Lower lobe of right lung (tissue), 2 donors: ENCODE data around the gene PHF14. TPM values are rescaled to one million over a fixed set of nuclear protein-coding genes. Genes with fewer than 3 reads are reported as not detected.
"Not testable (repeated sequence)": the region's sequence is repeated elsewhere in the genome, so short reads cannot be mapped to it uniquely, and the experiment has no call there.

Source experiments
- ATAC-seq, 2 donors: fragments of 200-7000 bp; cut with Tn5 transposase; one replicate each; pipeline ENCODE4 v1.9.1; 2020 to 2022; ENCODE audit warnings: mild to moderate bottlenecking in 2 of 2, moderate library complexity in 2 of 2
- DNase-seq: peaks from one replicate; pipeline ENCODE4 v3.0.0-alpha.2; 2020
- H3K27ac ChIP-seq: fragments of 200-600 bp; one replicate; pipeline ENCODE4 v1.8.0; 2022
- H3K27me3 ChIP-seq: fragments of 200-600 bp; one replicate; pipeline ENCODE4 v1.8.0; 2022; ENCODE audit warnings: low read depth
- H3K36me3 ChIP-seq: fragments of 200-600 bp; one replicate; pipeline ENCODE4 v1.8.0; 2022; ENCODE audit warnings: mild to moderate bottlenecking
- H3K4me1 ChIP-seq: fragments of 200-600 bp; one replicate; pipeline ENCODE4 v1.8.0; 2022
- H3K4me3 ChIP-seq: fragments of 200-600 bp; one replicate; pipeline ENCODE4 v1.8.0; 2022; ENCODE audit warnings: mild to moderate bottlenecking
- H3K9me3 ChIP-seq: fragments of 200-600 bp; one replicate; pipeline ENCODE4 v1.8.0; 2022
- CTCF ChIP-seq: fragments of 200-600 bp; IDR thresholded peaks from one replicate; pipeline ENCODE4 v1.8.0; 2022; ENCODE audit warnings: antibody characterized with exemption, mild to moderate bottlenecking
- intact Hi-C: fragments of 100-400 bp; cut with DNase I; formaldehyde crosslinking; loops from one replicate; pipeline ENCODE4 v1.11.0; 2022
- total RNA-seq: library from RNA; stranded (reverse); fragmentation: NEBNext Ultra II Directional; extraction: Animal tissue kit (Norgen Biotek cat#: 25700); gene quantifications from one replicate; pipeline ENCODE4 v1.2.1, GENCODE V29; 2021
- donor health status: DM: no; HTN: yes; CAD: no; lungs with severe emphysema.

The PHF14 gene
- total RNA-seq, 1 donor from 2014 or later, result 27.9 TPM

DNA sequence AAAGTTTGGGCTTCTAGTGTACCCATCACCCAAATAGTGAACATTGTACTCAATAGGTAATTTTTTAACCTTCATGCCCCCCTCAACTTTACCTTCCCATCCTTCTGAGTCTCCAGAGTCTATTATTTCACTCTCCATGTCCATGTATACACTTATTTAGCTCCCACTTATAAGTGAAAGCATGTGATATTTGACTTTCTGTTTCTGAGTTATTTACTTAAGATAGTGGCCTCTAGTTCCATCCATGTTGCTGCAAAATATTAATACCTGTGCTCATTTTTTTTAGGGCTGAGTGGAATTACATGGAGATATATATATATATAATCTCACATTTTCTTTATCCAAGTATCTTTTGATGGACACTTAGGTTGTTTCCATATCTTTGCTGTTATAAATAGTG lies 21.1 kb upstream of the PHF14 start:
- H3K9me3 ChIP-seq, result no peaks in the 10 kb centered on the region
- H3K4me3 ChIP-seq, result no peak overlapping the region
- H3K36me3 ChIP-seq, result no peaks in the 10 kb centered on the region
- no peak for DNase-seq
- no peaks in the 10 kb centered on the region for H3K4me1 ChIP-seq
- peak in 1 of 2 donors; percentile 55 for ATAC-seq
- TF ChIP-seq CTCF, result no peak
- no peak overlapping the region for H3K27ac ChIP-seq
- intact Hi-C loops, result no loop called here
- no peaks in the 10 kb centered on the region for H3K27me3 ChIP-seq

DNA sequence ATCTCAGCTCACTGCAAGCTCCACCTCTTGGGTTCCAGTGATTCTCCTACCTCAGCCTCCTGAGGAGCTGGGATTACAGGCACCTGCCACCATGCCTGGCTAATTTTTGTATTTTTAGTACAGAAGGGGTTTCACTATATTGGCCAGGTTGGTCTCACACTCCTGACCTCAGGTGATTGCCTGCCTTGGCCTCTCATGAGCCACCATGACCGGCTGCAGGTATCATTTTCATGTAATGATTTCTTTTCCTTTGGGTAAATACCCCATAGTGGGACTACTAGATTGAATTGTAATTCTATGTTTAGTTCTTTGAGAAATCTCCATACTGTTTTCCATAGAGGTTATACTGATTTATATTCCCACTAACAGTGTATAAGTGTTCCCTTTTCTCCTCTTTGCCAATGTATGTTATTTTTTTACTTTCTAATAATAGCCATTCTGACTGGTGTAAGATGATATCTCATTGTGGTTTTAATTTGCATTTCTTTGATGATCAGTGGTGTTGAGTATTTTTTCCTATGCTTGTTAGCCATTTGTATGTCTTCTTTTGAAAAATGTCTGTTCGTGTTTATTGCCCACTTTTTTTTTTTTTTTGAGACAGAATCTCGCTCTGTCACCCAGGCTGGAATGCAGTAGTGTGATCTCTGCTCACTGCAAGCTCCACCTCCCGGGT lies 20.5 kb upstream of the PHF14 start:
- H3K4me1 ChIP-seq, intact Hi-C loops, H3K27ac ChIP-seq, ATAC-seq, H3K9me3 ChIP-seq, H3K4me3 ChIP-seq, H3K27me3 ChIP-seq, DNase-seq, H3K36me3 ChIP-seq: not testable (repeated sequence)

DNA sequence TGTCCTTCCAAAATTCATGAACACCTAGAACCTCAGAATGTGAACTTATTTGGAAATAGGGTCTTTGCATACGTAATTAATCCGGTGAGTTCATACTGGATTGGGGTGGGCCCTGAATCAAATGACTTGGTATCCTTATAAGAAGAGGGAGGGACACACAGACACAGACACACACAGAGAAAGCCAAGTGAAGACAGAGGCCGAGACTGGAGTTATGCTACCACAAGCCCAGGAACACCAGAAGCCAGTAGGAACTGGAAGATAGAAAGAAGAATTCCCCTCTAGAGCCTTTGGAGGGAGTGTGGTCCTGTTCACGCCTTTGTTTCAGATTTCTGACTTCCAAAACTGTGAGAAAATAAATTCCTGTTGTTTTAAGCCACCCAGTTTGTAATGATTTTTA lies 17.1 kb upstream of the PHF14 start:
- no peak for ATAC-seq
- Histone ChIP-seq H3K4me3 (no peak overlapping the region), H3K27ac (no peak overlapping the region), H3K36me3 (no peaks in the 10 kb centered on the region), H3K9me3 (no peaks in the 10 kb centered on the region), H3K27me3 (no peaks in the 10 kb centered on the region), H3K4me1 (no peaks in the 10 kb centered on the region)
- DNase-seq, result no peak
- TF ChIP-seq CTCF, result no peak
- intact Hi-C loops, result no loop called here

DNA sequence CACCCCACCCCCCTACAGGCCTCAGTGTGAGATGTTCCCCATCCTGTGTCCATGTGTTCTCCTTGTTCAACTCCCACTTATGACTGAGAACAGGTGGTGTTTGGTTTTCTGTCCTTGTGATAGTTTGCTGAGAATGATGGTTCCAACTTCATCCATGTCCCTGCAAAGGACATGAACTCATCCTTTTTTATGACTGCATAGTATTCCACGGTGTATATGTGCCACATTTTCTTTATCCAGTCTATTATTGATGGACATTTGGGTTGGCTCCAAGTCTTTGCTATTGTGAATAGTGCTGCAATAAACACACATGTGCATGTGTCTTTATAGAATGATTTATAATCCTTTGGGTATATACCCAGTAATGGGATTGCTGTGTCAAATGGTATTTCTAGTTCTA lies 13.4 kb upstream of the PHF14 start:
- H3K4me3 ChIP-seq, H3K36me3 ChIP-seq, H3K4me1 ChIP-seq, DNase-seq, H3K27ac ChIP-seq, H3K9me3 ChIP-seq, intact Hi-C loops, H3K27me3 ChIP-seq, ATAC-seq: not testable (repeated sequence)

- H3K27me3 ChIP-seq, H3K9me3 ChIP-seq, DNase-seq, H3K4me1 ChIP-seq, H3K36me3 ChIP-seq, ATAC-seq, H3K27ac ChIP-seq, intact Hi-C loops, H3K4me3 ChIP-seq: not testable (repeated sequence)
These were observed 8.7 kb upstream of the PHF14 start for GRCh38 chr7:10965016-10965415.

GRCh38 chr7:10972174-10972573 lies 1.5 kb upstream of the PHF14 start:
- no peak overlapping the region for H3K27ac ChIP-seq
- intact Hi-C loops, result no loop called here
- H3K9me3 ChIP-seq, result no peaks in the 10 kb centered on the region
- no peak for ATAC-seq
- no peak for DNase-seq
- H3K36me3 ChIP-seq, result peaks cover 8% of the 10 kb centered on the region
- H3K4me1 ChIP-seq, result peaks cover 12% of the 10 kb centered on the region
- no peak overlapping the region for H3K4me3 ChIP-seq
- no peaks in the 10 kb centered on the region for H3K27me3 ChIP-seq
- TF ChIP-seq CTCF, result no peak

DNA sequence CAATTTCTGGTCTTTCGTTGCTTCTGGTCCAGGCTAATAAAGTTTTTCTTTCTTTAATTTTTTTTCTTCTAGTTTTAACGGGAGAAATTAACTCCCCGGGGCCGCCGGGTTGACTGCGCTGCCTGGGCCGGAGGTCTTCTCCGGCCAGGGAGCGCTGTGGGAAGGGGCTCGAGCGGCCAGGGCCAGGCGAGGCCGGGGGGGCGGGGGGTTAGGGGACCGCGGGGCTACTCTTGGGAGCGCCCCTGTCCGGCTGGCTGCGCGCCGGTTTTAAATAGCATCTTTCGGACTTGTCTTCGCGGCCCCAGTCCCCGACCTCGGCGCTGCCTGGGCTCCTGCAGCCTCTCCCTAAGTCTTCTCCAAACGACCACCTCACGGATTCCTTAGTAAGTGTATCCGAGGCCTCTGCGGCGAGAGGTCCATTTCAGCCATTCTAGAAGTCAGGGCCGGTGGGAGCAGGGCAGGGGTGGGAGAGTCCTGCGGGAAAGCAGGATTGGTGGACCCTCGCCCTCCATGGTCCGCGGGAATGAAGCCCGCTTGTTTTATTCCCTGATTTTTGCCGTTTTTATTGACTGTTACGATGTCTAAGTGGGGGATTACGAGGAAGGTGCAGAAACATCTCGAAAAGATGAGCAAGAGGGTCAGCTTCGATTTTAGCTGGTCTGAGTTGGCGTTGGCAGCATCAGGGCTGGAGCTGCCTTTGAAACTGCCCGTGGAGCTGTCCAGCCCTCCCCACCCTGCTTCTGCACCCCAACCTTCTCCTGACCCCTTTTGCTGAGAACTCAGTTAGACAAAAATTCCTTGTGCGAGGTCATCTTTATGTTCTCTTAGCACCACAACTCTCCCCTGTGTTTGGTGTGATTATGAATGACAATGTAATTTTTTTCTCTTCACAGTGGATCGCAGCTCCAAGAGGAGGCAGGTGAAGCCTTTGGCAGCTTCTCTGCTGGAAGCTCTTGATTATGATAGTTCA lies 555 bp downstream of the PHF14 start:
- DNase-seq (no peak), ATAC-seq (peak; percentile 49 to 54)
- TF ChIP-seq CTCF, result no peak
- Histone ChIP-seq H3K27me3 (no peaks in the 10 kb centered on the region), H3K4me3 (peak overlapping the region; percentile 83), H3K36me3 (peaks cover 8% of the 10 kb centered on the region), H3K4me1 (peaks cover 12% of the 10 kb centered on the region), H3K27ac (peak overlapping the region; percentile 87), H3K9me3 (no peaks in the 10 kb centered on the region)
- intact Hi-C loops, result no loop called here
